Mucosa of descending colon (tissue), 3 donors: Measurements from ENCODE around the gene VASN. TPM values are rescaled to one million over a fixed set of nuclear protein-coding genes. Genes with fewer than 3 reads are reported as not detected.

ENCODE experiments used
- ATAC-seq: fragments of 200-7000 bp; cut with Tn5 transposase; one replicate; pipeline ENCODE4 v1.9.1; 2020; ENCODE audit warnings: mild to moderate bottlenecking, moderate library complexity
- DNase-seq, 3 donors: peaks; one replicate each; pipeline ENCODE4 v3.0.0-alpha.2; 2020
- H3K36me3 ChIP-seq: fragments of 200-600 bp; one replicate; pipeline ENCODE4 v1.8.0; 2021; ENCODE audit warnings: low read depth, mild to moderate bottlenecking
- H3K4me1 ChIP-seq: fragments of 200-600 bp; one replicate; pipeline ENCODE4 v1.8.0; 2021; ENCODE audit warnings: low read depth, mild to moderate bottlenecking
- H3K4me3 ChIP-seq: fragments of 200-600 bp; one replicate; pipeline ENCODE4 v1.8.0; 2021; ENCODE audit warnings: mild to moderate bottlenecking
- H3K9me3 ChIP-seq: fragments of 200-600 bp; one replicate; pipeline ENCODE4 v1.8.0; 2021; ENCODE audit warnings: mild to moderate bottlenecking
- CTCF ChIP-seq: fragments of 200-600 bp; IDR thresholded peaks from one replicate; pipeline ENCODE4 v1.8.0; 2022; ENCODE audit warnings: antibody characterized with exemption, mild to moderate bottlenecking
- intact Hi-C, 2 donors: fragments of 100-400 bp; cut with DNase I in 1 of 2; cut with micrococcal nuclease in 1 of 2; formaldehyde crosslinking; loops; one replicate each; pipeline versions ENCODE4 v1.11.0 to v1.11.1; 2022; cut with DNase I, micrococcal nuclease
- total RNA-seq, 3 donors: library from RNA; stranded (reverse); fragmentation: NEBNext Ultra II Directional in 2 of 3; extraction: Animal tissue kit (Norgen Biotek cat#: 25700) in 2 of 3; gene quantifications; one replicate each; pipeline versions ENCODE4 v1.2.1 to v1.2.4, GENCODE V29; 2021 to 2023
- donor health status: DM: no; HTN: no; CAD: no; lungs with moderate emphysema.
- donor health status: DM: no; HTN: no; CAD: no.
- donor health status: DM: no; HTN: yes; CAD: no.

Gene VASN
- total RNA-seq, 3 donors from 2014 or later = 0.93 to 8.4 (median 5.1) TPM

- intact Hi-C loops = loop anchor here (5.0 to 10.0 kb wide), 2 partner anchors 48 to 50 kb away; no protein-coding TSS in a partner anchor
- H3K36me3 ChIP-seq = no peaks in the 10 kb centered on the region
- H3K9me3 ChIP-seq = no peaks in the 10 kb centered on the region
- DNase-seq (no peak), ATAC-seq (no peak)
- TF ChIP-seq CTCF = no peak
- peaks cover 2% of the 10 kb centered on the region for H3K4me1 ChIP-seq
- H3K4me3 ChIP-seq = no peak overlapping the region
These were observed 36.7 kb upstream of the VASN start for GRCh38 chr16:4334724-4335495.

GRCh38 chr16:4336701-4337539, 34.7 kb upstream of the VASN start:
- DNase-seq (no peak), ATAC-seq (no peak)
- Histone ChIP-seq H3K9me3 (no peaks in the 10 kb centered on the region), H3K4me3 (no peak overlapping the region), H3K36me3 (no peaks in the 10 kb centered on the region), H3K4me1 (peaks cover 3% of the 10 kb centered on the region)
- no peak for TF ChIP-seq CTCF
- intact Hi-C loops = loop anchor here in 1 of 2 donors (10.0 kb wide), 1 partner anchor 52 kb away; no protein-coding TSS in a partner anchor

DNA sequence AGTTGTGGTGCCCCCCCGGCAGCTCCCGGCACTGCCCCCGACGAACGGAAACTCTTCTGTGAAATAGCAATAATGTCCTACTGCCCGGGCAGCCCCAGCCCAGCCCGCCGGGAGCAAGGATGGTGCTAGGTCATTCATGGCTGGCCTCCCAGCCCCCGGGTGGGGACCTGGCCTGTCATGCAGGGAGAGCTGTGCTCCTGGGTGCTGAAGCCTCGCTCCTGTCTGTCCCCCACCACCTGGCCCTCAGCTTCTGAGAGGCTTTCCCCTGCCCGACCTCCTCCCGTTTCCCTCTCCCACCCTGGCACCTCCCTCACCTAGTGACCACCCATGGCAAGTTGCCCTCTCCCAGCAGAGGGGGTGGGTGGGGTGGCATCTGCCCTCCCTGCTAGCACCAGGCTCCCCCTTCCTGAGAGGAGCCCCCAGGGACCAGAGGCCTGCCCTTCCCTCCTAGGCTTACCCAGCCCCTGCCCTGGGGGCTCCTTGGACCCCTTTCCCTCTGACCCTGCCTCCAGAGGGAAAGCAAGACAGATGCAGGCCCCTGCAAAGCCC, 34.0 kb upstream of the VASN start:
- Histone ChIP-seq H3K4me1 (peaks cover 3% of the 10 kb centered on the region), H3K36me3 (no peaks in the 10 kb centered on the region), H3K4me3 (no peak overlapping the region), H3K9me3 (no peaks in the 10 kb centered on the region)
- no peak for TF ChIP-seq CTCF
- intact Hi-C loops = loop anchor here in 1 of 2 donors (10.0 kb wide), 1 partner anchor 53 kb away; no protein-coding TSS in a partner anchor
- DNase-seq = no peak
- no peak for ATAC-seq

DNA sequence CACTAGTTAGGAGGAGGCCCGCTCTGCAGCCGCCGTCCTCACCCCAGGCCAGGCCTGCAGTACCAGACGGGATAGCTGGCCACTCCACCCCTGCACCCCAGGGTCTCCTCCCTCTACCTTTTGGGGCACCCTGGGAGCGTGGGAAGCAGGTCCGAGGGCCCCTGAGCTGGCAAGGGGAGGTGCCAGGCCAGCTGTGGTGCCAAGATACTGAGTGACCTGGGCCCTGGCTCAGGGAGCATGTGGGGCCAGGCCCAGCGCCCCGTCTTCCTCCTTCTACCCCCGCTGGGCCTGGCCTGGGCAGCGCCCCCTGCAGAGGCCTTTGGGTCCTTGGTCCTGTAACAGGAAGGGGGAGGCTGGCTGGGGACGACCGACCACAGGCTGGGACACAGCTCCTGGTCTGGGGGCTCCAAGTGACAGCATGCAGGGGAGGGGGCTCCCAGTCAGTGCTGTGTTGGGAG, 33.5 kb upstream of the VASN start:
- ATAC-seq (no peak), DNase-seq (no peak)
- no peaks in the 10 kb centered on the region for H3K9me3 ChIP-seq
- intact Hi-C loops = loop anchor here in 1 of 2 donors (10.0 kb wide), 1 partner anchor 53 kb away; no protein-coding TSS in a partner anchor
- no peaks in the 10 kb centered on the region for H3K36me3 ChIP-seq
- peaks cover 3% of the 10 kb centered on the region for H3K4me1 ChIP-seq
- H3K4me3 ChIP-seq = no peak overlapping the region
- no peak for TF ChIP-seq CTCF

GRCh38 chr16:4338712-4339299, 32.8 kb upstream of the VASN start:
- no peak overlapping the region for H3K4me3 ChIP-seq
- no peak for ATAC-seq
- H3K9me3 ChIP-seq = no peaks in the 10 kb centered on the region
- TF ChIP-seq CTCF = no peak
- intact Hi-C loops = loop anchor here in 1 of 2 donors (10.0 kb wide), 1 partner anchor 54 kb away; no protein-coding TSS in a partner anchor
- DNase-seq = no peak
- H3K36me3 ChIP-seq = no peaks in the 10 kb centered on the region
- peaks cover 3% of the 10 kb centered on the region for H3K4me1 ChIP-seq
